ENCODE data around the gene ZIK1.

DNA sequence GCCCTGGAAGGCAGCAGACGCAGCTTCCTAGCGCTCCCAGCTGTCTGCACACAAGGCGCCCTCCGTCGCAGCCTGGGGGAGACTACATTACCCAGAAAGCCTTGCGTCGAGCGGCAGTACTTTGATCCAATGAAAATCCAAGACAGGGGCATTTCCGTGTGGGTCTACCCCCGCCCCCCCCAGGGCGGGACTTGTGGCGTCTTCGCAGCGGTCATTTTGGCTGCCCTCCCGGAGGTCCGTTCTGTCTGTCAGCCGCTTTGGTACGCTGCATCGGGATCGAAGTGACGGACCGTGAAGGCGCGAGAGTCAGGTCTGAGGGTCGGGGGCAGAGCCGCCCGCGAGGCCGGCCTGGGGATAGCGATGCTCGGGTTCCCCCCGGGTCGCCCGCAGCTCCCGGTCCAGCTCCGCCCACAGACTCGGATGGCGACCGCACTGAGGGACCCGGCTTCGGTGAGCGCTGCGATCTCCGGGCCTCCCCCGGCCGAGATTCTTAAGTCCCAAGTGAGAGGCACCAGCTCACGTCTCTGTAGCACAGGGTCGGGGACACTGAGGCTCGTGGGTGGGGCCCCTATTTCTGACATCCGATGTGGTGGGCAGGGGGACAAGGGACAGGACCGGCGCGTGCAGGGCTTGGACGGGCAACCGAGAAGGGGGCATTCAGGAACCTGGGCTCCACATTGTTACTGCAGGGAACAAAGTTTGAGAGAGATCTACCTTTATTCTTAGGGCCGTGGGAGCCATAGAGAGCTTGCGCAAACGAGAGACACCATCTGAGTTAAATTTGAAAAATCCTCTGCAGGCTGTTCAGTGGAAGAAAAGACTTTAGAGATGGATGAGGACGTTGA is 49.3 kb downstream of the ZIK1 start, which contains the start of gene ZNF211:
- no peak for TF ChIP-seq EZH2 (IDR thresholded peaks at IDR 0.05; ENCODE audit: low read depth, unreplicated experiment)
- TF ChIP-seq, protein P1, sequence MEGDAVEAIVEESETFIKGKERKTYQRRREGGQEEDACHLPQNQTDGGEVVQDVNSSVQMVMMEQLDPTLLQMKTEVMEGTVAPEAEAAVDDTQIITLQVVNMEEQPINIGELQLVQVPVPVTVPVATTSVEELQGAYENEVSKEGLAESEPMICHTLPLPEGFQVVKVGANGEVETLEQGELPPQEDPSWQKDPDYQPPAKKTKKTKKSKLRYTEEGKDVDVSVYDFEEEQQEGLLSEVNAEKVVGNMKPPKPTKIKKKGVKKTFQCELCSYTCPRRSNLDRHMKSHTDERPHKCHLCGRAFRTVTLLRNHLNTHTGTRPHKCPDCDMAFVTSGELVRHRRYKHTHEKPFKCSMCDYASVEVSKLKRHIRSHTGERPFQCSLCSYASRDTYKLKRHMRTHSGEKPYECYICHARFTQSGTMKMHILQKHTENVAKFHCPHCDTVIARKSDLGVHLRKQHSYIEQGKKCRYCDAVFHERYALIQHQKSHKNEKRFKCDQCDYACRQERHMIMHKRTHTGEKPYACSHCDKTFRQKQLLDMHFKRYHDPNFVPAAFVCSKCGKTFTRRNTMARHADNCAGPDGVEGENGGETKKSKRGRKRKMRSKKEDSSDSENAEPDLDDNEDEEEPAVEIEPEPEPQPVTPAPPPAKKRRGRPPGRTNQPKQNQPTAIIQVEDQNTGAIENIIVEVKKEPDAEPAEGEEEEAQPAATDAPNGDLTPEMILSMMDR (conservative IDR thresholded peaks at IDR 0.05; ENCODE audit: low read depth in 2 of 2): peak in 1 of 2 experiments; percentile 8; a peak in 1 of 4 replicates
- TF ChIP-seq EZH2phosphoT487 (IDR thresholded peaks at IDR 0.05; ENCODE audit: unreplicated experiment): no peak
- TF ChIP-seq POLR2AphosphoS5 (IDR thresholded peaks at IDR 0.05; ENCODE audit: low read depth): peak; percentile 82
- TF ChIP-seq, protein P2, sequence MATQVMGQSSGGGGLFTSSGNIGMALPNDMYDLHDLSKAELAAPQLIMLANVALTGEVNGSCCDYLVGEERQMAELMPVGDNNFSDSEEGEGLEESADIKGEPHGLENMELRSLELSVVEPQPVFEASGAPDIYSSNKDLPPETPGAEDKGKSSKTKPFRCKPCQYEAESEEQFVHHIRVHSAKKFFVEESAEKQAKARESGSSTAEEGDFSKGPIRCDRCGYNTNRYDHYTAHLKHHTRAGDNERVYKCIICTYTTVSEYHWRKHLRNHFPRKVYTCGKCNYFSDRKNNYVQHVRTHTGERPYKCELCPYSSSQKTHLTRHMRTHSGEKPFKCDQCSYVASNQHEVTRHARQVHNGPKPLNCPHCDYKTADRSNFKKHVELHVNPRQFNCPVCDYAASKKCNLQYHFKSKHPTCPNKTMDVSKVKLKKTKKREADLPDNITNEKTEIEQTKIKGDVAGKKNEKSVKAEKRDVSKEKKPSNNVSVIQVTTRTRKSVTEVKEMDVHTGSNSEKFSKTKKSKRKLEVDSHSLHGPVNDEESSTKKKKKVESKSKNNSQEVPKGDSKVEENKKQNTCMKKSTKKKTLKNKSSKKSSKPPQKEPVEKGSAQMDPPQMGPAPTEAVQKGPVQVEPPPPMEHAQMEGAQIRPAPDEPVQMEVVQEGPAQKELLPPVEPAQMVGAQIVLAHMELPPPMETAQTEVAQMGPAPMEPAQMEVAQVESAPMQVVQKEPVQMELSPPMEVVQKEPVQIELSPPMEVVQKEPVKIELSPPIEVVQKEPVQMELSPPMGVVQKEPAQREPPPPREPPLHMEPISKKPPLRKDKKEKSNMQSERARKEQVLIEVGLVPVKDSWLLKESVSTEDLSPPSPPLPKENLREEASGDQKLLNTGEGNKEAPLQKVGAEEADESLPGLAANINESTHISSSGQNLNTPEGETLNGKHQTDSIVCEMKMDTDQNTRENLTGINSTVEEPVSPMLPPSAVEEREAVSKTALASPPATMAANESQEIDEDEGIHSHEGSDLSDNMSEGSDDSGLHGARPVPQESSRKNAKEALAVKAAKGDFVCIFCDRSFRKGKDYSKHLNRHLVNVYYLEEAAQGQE (IDR thresholded peaks at IDR 0.05; ENCODE audit: unreplicated experiment): no peak
- TF ChIP-seq, protein P3, sequence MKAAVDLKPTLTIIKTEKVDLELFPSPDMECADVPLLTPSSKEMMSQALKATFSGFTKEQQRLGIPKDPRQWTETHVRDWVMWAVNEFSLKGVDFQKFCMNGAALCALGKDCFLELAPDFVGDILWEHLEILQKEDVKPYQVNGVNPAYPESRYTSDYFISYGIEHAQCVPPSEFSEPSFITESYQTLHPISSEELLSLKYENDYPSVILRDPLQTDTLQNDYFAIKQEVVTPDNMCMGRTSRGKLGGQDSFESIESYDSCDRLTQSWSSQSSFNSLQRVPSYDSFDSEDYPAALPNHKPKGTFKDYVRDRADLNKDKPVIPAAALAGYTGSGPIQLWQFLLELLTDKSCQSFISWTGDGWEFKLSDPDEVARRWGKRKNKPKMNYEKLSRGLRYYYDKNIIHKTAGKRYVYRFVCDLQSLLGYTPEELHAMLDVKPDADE (IDR thresholded peaks at IDR 0.05): peak; percentile 83

Data from GM23338 (cell line).